ENCODE measurements around the gene SND1. TPM values are rescaled to one million over a fixed set of nuclear protein-coding genes. Genes with fewer than 3 reads are reported as not detected.

Gene SND1
- total and polyA plus RNA-seq, 10 of the 15 experiments (the other 5 are each of a cell fraction or from before 2014, with no cell fraction given): 52.4 to 270 (median 146) TPM

- no peaks in the 10 kb centered on the region for H3K27me3 ChIP-seq (replicated peaks in 1 of 2; ENCODE audit: control insufficient read depth in 2 of 2, insufficient read depth in 2 of 2, low read length in 1 of 2)
- FAIRE-seq (no peak), DNase-seq (ENCODE audit: low read depth, low spot score) (no peak), ATAC-seq (no peak)
- in situ Hi-C loops (cut with MboI): no loop called here
- no TSS peak for BruUV-seq (replicated peaks)
- TF ChIP-seq MEF2B (IDR thresholded peaks at IDR 0.05; ENCODE audit: partially characterized antibody, poor library complexity, severe bottlenecking): no peak
- TF ChIP-seq TAF1 (IDR thresholded peaks at IDR 0.05; ENCODE audit: borderline replicate concordance, low read depth, low read length): no peak
- no peak for TF ChIP-seq TCF3 (IDR thresholded peaks at IDR 0.05; ENCODE audit: borderline replicate concordance, insufficient read depth, low read depth, low read length)
- H3K79me2 ChIP-seq (ENCODE audit: control insufficient read depth, insufficient read depth, low read length): no peaks in the 10 kb centered on the region
- no peak overlapping the region for H3K9ac ChIP-seq (ENCODE audit: control insufficient read depth, insufficient read depth, low read length)
- H4K20me1 ChIP-seq (ENCODE audit: control insufficient read depth, insufficient read depth): no peaks in the 10 kb centered on the region
- ChIA-PET SMC1A (ENCODE audit: uncharacterized antibody, unreplicated experiment) (no interaction called here), POLR2A (no interaction called here), CTCF (interaction anchor here (1.7 kb wide), 1 partner anchor 10 kb away, joined by 5 read pairs; no protein-coding TSS in a partner anchor), RAD21 (ENCODE audit: unreplicated experiment) (no interaction called here)
- H3K4me3 ChIP-seq: no peak overlapping the region
- intact Hi-C loops (cut with micrococcal nuclease; ENCODE audit: unreplicated experiment): no loop called here
- no peak overlapping the region for H3K27ac ChIP-seq (ENCODE audit: control insufficient read depth, insufficient read depth)
- H3K36me3 ChIP-seq (ENCODE audit: control insufficient read depth in 2 of 2, insufficient read depth in 2 of 2, low read length in 1 of 2): peaks cover 11 to 22% of the 10 kb centered on the region in 2 experiments; a peak in 3 of 4 replicates
- no peak overlapping the region for H3K4me2 ChIP-seq (ENCODE audit: control insufficient read depth, insufficient read depth)
- WGBS (ENCODE audit: insufficient coverage, insufficient replicate concordance, low lambda C conversion rate, missing lambda C conversion rate): 95% methylated on average over 2 of the region's 2 CpGs
- H3K4me1 ChIP-seq (ENCODE audit: control insufficient read depth, insufficient read depth, low read length): no peaks in the 10 kb centered on the region
- H2AFZ ChIP-seq (ENCODE audit: control insufficient read depth, low read depth, low read length): no peak overlapping the region
- no peaks in the 10 kb centered on the region for H3K9me3 ChIP-seq (replicated peaks; ENCODE audit: control insufficient read depth, insufficient read depth, low read length)
Measured at GRCh38 chr7:128011131-128011661, 359.2 kb downstream of the SND1 start.

GRCh38 chr7:128014811-128015210 lies 362.8 kb downstream of the SND1 start:
- intact Hi-C loops (cut with micrococcal nuclease; ENCODE audit: unreplicated experiment): no loop called here
- H3K79me2 ChIP-seq (ENCODE audit: control insufficient read depth, insufficient read depth, low read length): no peaks in the 10 kb centered on the region
- H3K4me3 ChIP-seq: no peak overlapping the region
- H3K27me3 ChIP-seq (replicated peaks in 1 of 2; ENCODE audit: control insufficient read depth in 2 of 2, insufficient read depth in 2 of 2, low read length in 1 of 2): no peaks in the 10 kb centered on the region
- FAIRE-seq: no peak
- no peaks in the 10 kb centered on the region for H3K4me1 ChIP-seq (ENCODE audit: control insufficient read depth, insufficient read depth, low read length)
- POLR2A ChIA-PET: no interaction called here
- BruUV-seq (replicated peaks): no TSS peak
- SMC1A ChIA-PET (ENCODE audit: uncharacterized antibody, unreplicated experiment): interaction anchor here (1.6 kb wide), 1 partner anchor 9 kb away, joined by 4 read pairs; no protein-coding TSS in a partner anchor
- no peak for ATAC-seq
- in situ Hi-C loops (cut with MboI): no loop called here
- peaks cover 2% of the 10 kb centered on the region; the same call in 1 of the 2 replicates for H4K20me1 ChIP-seq (ENCODE audit: control insufficient read depth, insufficient read depth)
- no peak for DNase-seq (ENCODE audit: low read depth, low spot score)
- H3K9me3 ChIP-seq (replicated peaks; ENCODE audit: control insufficient read depth, insufficient read depth, low read length): no peaks in the 10 kb centered on the region
- CTCF ChIA-PET: no interaction called here
- RAD21 ChIA-PET (ENCODE audit: unreplicated experiment): no interaction called here
- no peak overlapping the region for H2AFZ ChIP-seq (ENCODE audit: control insufficient read depth, low read depth, low read length)
- no peak overlapping the region for H3K4me2 ChIP-seq (ENCODE audit: control insufficient read depth, insufficient read depth)
- H3K27ac ChIP-seq (ENCODE audit: control insufficient read depth, insufficient read depth): no peak overlapping the region
- no peak overlapping the region for H3K9ac ChIP-seq (ENCODE audit: control insufficient read depth, insufficient read depth, low read length)
- 100% methylated on average over 4 of the region's 4 CpGs for WGBS (ENCODE audit: insufficient coverage, insufficient replicate concordance, low lambda C conversion rate, missing lambda C conversion rate)
- peaks cover 4 to 37% of the 10 kb centered on the region in 2 experiments for H3K36me3 ChIP-seq (ENCODE audit: control insufficient read depth in 2 of 2, insufficient read depth in 2 of 2, low read length in 1 of 2)
- TF ChIP-seq MYC (IDR thresholded peaks at IDR 0.05; ENCODE audit: insufficient read depth, insufficient read length, insufficient replicate concordance, low read length, severe bottlenecking) (no peak), NR2F1 (conservative IDR thresholded peaks at IDR 0.05) (no peak), TAF1 (IDR thresholded peaks at IDR 0.05; ENCODE audit: borderline replicate concordance, low read depth, low read length) (no peak), CBX3 (IDR thresholded peaks at IDR 0.05; ENCODE audit: borderline replicate concordance, low read depth) (no peak), ZZZ3 (IDR thresholded peaks at IDR 0.05; ENCODE audit: control insufficient read depth, insufficient read length, low read depth) (no peak), BCLAF1 (IDR thresholded peaks at IDR 0.05) (no peak), YY1 (IDR thresholded peaks at IDR 0.05; ENCODE audit: low read depth, low read length) (no peak), BCL3 (IDR thresholded peaks at IDR 0.05; ENCODE audit: borderline replicate concordance, insufficient read depth, low read depth, low read length, poor library complexity, severe bottlenecking) (no peak)

All from GM12878 (cell line).